ENCODE data around the gene ENO2. TPM values are rescaled to one million over a fixed set of nuclear protein-coding genes. Genes with fewer than 3 reads are reported as not detected.

ENO2 gene
- total and polyA plus RNA-seq, 9 donors, result 4.3 to 10.2 (median 7.2) TPM

DNA sequence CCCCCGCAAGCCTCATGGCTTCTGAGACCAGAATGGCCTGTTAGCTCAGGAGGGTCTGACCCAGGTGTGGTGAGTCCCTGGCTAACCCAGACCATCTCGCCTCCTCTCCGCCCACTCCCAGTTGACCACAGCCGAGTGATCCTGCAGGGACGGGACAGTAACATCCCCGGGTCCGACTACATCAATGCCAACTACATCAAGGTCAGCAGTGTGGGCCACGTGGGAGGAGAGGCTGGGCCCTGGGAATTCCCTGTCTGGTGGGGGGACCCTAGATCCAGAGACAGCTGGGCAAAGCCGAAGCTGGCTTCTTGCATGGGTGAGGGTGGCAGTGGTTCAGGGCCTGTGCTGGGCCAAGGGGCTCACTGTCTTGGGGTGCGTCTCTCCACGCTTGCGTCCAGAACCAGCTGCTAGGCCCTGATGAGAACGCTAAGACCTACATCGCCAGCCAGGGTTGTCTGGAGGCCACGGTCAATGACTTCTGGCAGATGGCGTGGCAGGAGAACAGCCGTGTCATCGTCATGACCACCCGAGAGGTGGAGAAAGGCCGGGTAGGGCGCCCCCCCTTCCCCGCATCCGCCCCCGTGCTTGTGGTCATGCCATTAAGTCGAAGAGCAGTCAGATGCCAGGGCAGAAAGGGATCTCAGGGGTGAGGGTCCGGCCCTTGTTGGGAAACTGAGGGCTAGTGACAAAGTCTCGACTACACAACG is 41.8 kb downstream of the ENO2 start:
- 80% methylated on average over 25 of the region's 28 CpGs for WGBS (ENCODE audit: insufficient coverage)
- Histone ChIP-seq H3K27ac (ENCODE audit: low read length) (no peak overlapping the region), H3K4me1 (ENCODE audit: control insufficient read depth, insufficient read depth, low read length) (peaks cover 57% of the 10 kb centered on the region), H3K4me3 (ENCODE audit: low read length) (no peak overlapping the region), H3K27me3 (ENCODE audit: control insufficient read depth, insufficient read depth, low read length) (peaks cover 2% of the 10 kb centered on the region), H3K36me3 (ENCODE audit: control insufficient read depth, insufficient read depth, low read length) (no peaks in the 10 kb centered on the region), H3K9me3 (replicated peaks; ENCODE audit: control insufficient read depth, low read depth, low read length) (no peaks in the 10 kb centered on the region)
- DNase-seq, result no peak

GRCh38 chr12:6957151-6957701 is 42.8 kb downstream of the ENO2 start:
- 81% methylated on average over 20 of the region's 20 CpGs for WGBS (ENCODE audit: insufficient coverage)
- no peaks in the 10 kb centered on the region for H3K9me3 ChIP-seq (replicated peaks; ENCODE audit: control insufficient read depth, low read depth, low read length)
- no peak for DNase-seq
- H3K27ac ChIP-seq (ENCODE audit: low read length), result no peak overlapping the region
- no peaks in the 10 kb centered on the region for H3K36me3 ChIP-seq (ENCODE audit: control insufficient read depth, insufficient read depth, low read length)
- peaks cover 2% of the 10 kb centered on the region for H3K27me3 ChIP-seq (ENCODE audit: control insufficient read depth, insufficient read depth, low read length)
- no peak overlapping the region for H3K4me3 ChIP-seq (ENCODE audit: low read length)
- peaks cover 65% of the 10 kb centered on the region for H3K4me1 ChIP-seq (ENCODE audit: control insufficient read depth, insufficient read depth, low read length)

DNA sequence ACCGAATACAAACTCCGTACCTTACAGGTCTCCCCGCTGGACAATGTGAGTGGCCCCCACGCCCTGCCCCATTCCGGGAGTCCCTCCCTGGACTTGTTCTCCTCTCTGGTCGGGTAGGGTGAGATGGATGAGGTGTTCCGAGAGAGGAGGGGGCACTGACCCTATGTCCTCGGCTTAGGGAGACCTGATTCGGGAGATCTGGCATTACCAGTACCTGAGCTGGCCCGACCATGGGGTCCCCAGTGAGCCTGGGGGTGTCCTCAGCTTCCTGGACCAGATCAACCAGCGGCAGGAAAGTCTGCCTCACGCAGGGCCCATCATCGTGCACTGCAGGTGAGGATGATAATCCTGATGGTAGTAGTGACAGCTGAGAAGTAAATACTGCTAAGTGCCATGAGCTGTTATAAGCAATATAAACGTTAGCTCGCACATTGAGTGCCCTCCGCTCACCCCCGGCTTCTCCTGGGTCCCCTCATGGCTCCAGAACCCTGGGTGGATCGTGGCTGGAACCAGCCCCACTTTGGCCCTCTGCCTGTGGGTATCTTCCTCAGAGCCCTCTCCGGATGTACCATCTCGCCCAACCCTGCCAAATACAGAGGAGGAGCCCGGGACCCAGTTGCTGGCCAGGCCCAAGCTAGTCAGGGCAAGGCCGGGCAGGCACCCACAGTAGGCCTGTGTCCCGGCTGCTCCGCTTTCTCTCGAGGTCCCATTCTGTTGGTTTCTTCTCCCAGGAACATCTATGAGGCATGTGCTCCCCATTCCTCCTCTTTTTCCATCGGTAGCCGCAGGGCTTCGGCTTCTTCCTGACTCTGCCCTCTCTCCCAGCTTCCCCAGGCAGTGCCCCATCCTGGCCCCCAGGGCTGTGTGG is 43.6 kb downstream of the ENO2 start:
- Histone ChIP-seq H3K27ac (ENCODE audit: low read length) (peak overlapping the region; percentile 81), H3K36me3 (ENCODE audit: control insufficient read depth, insufficient read depth, low read length) (no peaks in the 10 kb centered on the region), H3K9me3 (replicated peaks; ENCODE audit: control insufficient read depth, low read depth, low read length) (no peaks in the 10 kb centered on the region), H3K27me3 (ENCODE audit: control insufficient read depth, insufficient read depth, low read length) (peaks cover 2% of the 10 kb centered on the region), H3K4me1 (ENCODE audit: control insufficient read depth, insufficient read depth, low read length) (peaks cover 62% of the 10 kb centered on the region), H3K4me3 (ENCODE audit: low read length) (no peak overlapping the region)
- DNase-seq, result no peak
- WGBS (ENCODE audit: insufficient coverage), result 87% methylated on average over 21 of the region's 28 CpGs

DNA sequence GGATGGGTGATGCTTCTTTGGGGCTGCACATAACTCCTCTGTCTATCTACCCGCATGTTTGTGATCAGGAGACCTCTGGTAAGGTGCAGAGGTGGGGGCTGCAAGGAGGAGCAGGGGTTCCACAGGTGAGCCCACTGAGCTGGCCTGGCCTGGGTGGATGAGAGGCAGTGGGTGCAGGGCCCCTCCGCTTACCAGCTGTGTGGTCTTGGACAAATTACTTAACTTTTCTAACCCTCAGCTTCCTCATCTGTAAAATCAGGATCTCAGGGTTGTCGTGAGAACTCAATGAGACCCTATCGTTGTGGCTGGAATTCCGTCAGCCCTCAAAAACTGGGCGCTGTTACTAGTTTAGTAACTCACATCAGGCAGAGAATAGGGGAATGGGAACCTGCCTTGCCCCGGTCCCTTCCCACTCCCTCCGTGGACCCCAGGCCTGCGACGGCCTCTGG is 44.3 kb downstream of the ENO2 start:
- no peak for DNase-seq
- Histone ChIP-seq H3K36me3 (ENCODE audit: control insufficient read depth, insufficient read depth, low read length) (no peaks in the 10 kb centered on the region), H3K4me1 (ENCODE audit: control insufficient read depth, insufficient read depth, low read length) (peaks cover 55% of the 10 kb centered on the region), H3K27me3 (ENCODE audit: control insufficient read depth, insufficient read depth, low read length) (peaks cover 2% of the 10 kb centered on the region), H3K4me3 (ENCODE audit: low read length) (no peak overlapping the region), H3K27ac (ENCODE audit: low read length) (peak overlapping the region; percentile 81), H3K9me3 (replicated peaks; ENCODE audit: control insufficient read depth, low read depth, low read length) (no peaks in the 10 kb centered on the region)
- 43% methylated on average over 7 of the region's 10 CpGs for WGBS (ENCODE audit: insufficient coverage)

GRCh38 chr12:6959058-6959804 is 44.9 kb downstream of the ENO2 start:
- 41% methylated on average over 9 of the region's 24 CpGs for WGBS (ENCODE audit: insufficient coverage)
- DNase-seq, result peak; percentile 79
- Histone ChIP-seq H3K4me3 (ENCODE audit: low read length) (no peak overlapping the region), H3K9me3 (replicated peaks; ENCODE audit: control insufficient read depth, low read depth, low read length) (no peaks in the 10 kb centered on the region), H3K4me1 (ENCODE audit: control insufficient read depth, insufficient read depth, low read length) (peaks cover 54% of the 10 kb centered on the region), H3K27me3 (ENCODE audit: control insufficient read depth, insufficient read depth, low read length) (no peaks in the 10 kb centered on the region), H3K27ac (ENCODE audit: low read length) (peak overlapping the region; percentile 81), H3K36me3 (ENCODE audit: control insufficient read depth, insufficient read depth, low read length) (peaks cover 4% of the 10 kb centered on the region)

DNA sequence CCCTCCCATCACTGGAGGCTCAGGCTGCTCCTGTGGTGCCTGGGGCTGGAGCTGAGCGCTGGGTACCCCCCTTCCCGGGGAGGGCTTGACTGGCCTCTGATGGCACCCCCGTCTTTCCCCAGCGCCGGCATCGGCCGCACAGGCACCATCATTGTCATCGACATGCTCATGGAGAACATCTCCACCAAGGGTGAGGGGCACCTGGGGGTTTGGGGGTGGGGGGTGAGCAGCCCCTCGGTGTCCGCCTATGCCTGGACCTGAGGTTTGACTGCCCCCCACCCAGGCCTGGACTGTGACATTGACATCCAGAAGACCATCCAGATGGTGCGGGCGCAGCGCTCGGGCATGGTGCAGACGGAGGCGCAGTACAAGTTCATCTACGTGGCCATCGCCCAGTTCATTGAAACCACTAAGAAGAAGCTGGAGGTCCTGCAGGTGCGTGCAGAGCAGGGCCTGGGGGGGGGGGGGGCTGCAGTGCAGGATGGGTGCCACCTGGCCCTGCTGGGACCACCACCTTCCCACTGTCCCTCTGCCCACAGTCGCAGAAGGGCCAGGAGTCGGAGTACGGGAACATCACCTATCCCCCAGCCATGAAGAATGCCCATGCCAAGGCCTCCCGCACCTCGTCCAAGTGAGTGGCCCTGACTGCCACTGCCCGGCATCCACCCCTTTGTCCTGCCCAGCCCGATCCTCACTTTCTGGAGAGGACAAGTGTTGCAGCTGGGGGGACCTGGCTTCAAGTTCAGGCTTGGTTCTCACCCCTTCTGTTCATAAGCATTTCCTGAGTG is 45.6 kb downstream of the ENO2 start:
- no peaks in the 10 kb centered on the region for H3K27me3 ChIP-seq (ENCODE audit: control insufficient read depth, insufficient read depth, low read length)
- H3K4me3 ChIP-seq (ENCODE audit: low read length), result no peak overlapping the region
- DNase-seq, result no peak
- H3K27ac ChIP-seq (ENCODE audit: low read length), result peak overlapping the region; percentile 81
- peaks cover 58% of the 10 kb centered on the region for H3K4me1 ChIP-seq (ENCODE audit: control insufficient read depth, insufficient read depth, low read length)
- no peaks in the 10 kb centered on the region for H3K9me3 ChIP-seq (replicated peaks; ENCODE audit: control insufficient read depth, low read depth, low read length)
- WGBS (ENCODE audit: insufficient coverage), result 86% methylated on average over 17 of the region's 26 CpGs
- H3K36me3 ChIP-seq (ENCODE audit: control insufficient read depth, insufficient read depth, low read length), result peaks cover 8% of the 10 kb centered on the region

DNA sequence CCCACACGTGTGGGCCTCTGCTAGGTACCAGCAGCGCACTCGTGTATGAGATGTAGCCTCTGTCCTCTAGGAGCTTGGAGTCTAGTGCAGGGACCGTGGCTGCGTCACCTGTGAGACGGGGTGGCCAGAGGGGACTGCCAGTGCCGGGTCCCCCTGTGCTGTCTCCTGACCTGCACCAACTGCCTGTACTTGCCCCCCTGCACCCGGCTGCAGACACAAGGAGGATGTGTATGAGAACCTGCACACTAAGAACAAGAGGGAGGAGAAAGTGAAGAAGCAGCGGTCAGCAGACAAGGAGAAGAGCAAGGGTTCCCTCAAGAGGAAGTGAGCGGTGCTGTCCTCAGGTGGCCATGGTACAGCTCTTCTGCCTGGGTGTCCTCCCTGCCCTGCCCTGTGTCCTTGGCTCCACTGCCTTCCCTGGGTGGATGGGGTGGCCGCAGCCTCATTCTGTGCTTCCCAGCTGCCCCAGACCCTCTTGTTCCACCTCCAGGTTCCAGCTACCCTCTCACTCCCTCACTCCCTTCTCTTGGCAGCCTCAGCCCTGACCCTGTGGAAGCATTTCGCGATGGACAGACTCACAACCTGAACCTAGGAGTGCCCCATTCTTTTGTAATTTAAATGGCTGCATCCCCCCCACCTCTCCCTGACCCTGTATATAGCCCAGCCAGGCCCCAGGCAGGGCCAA is 46.4 kb downstream of the ENO2 start:
- DNase-seq, result peak; percentile 71
- Histone ChIP-seq H3K27ac (ENCODE audit: low read length) (peak overlapping the region; percentile 42), H3K9me3 (replicated peaks; ENCODE audit: control insufficient read depth, low read depth, low read length) (no peaks in the 10 kb centered on the region), H3K27me3 (ENCODE audit: control insufficient read depth, insufficient read depth, low read length) (no peaks in the 10 kb centered on the region), H3K4me3 (ENCODE audit: low read length) (no peak overlapping the region), H3K4me1 (ENCODE audit: control insufficient read depth, insufficient read depth, low read length) (peaks cover 62% of the 10 kb centered on the region), H3K36me3 (ENCODE audit: control insufficient read depth, insufficient read depth, low read length) (peaks cover 15% of the 10 kb centered on the region)
- WGBS (ENCODE audit: insufficient coverage), result 58% methylated on average over 9 of the region's 13 CpGs

GRCh38 chr12:6961278-6961694 is 46.9 kb downstream of the ENO2 start:
- Histone ChIP-seq H3K27me3 (ENCODE audit: control insufficient read depth, insufficient read depth, low read length) (no peaks in the 10 kb centered on the region), H3K27ac (ENCODE audit: low read length) (peak overlapping the region; percentile 67), H3K4me1 (ENCODE audit: control insufficient read depth, insufficient read depth, low read length) (peaks cover 61% of the 10 kb centered on the region), H3K36me3 (ENCODE audit: control insufficient read depth, insufficient read depth, low read length) (peaks cover 20% of the 10 kb centered on the region), H3K4me3 (ENCODE audit: low read length) (no peak overlapping the region), H3K9me3 (replicated peaks; ENCODE audit: control insufficient read depth, low read depth, low read length) (no peaks in the 10 kb centered on the region)
- WGBS (ENCODE audit: insufficient coverage), result 59% methylated on average over 19 of the region's 24 CpGs
- DNase-seq, result no peak
